Measurements from ENCODE around the gene OR2T10. TPM values are rescaled to one million over a fixed set of nuclear protein-coding genes. Genes with fewer than 3 reads are reported as not detected.

Gene OR2T10
- total and polyA plus RNA-seq, 2 experiments from 2014 or later, result not detected

- no peaks in the 10 kb centered on the region for H3K9me3 ChIP-seq (ENCODE audit: low read depth)
- H4K20me1 ChIP-seq (ENCODE audit: insufficient read depth, poor library complexity, severe bottlenecking), result no peaks in the 10 kb centered on the region
- 21% methylated on average over 3 of the region's 3 CpGs for WGBS (ENCODE audit: low lambda C conversion rate, missing lambda C conversion rate)
- H2AFZ ChIP-seq, result no peak overlapping the region
- H3K4me2 ChIP-seq, result no peak overlapping the region
- DNase-seq (ENCODE audit: low spot score), result no peak
- H3K79me2 ChIP-seq, result no peaks in the 10 kb centered on the region
- no peak overlapping the region for H3K27ac ChIP-seq
- no peaks in the 10 kb centered on the region for H3K9me2 ChIP-seq (replicated peaks; ENCODE audit: insufficient read depth)
- H3K27me3 ChIP-seq, result no peaks in the 10 kb centered on the region
- no peaks in the 10 kb centered on the region for H3K4me1 ChIP-seq (ENCODE audit: insufficient read depth)
- no peaks in the 10 kb centered on the region for H3K36me3 ChIP-seq (replicated peaks; ENCODE audit: insufficient read depth, low read depth)
- TF ChIP-seq EZH2phosphoT487 (IDR thresholded peaks at IDR 0.05; ENCODE audit: low read depth, severe bottlenecking, unreplicated experiment), result no peak
- no peak for TF ChIP-seq EZH2 (IDR thresholded peaks at IDR 0.05; ENCODE audit: borderline replicate concordance)
- TF ChIP-seq CTCF (IDR thresholded peaks at IDR 0.05; ENCODE audit: poor library complexity), result peak; percentile 14
- no peak overlapping the region for H3K4me3 ChIP-seq
These were observed 21.4 kb upstream of the OR2T10 start for GRCh38 chr1:248618878-248619277.

GRCh38 chr1:248618119-248618518 is 20.6 kb upstream of the OR2T10 start:
- TF ChIP-seq EZH2 (IDR thresholded peaks at IDR 0.05; ENCODE audit: borderline replicate concordance), result no peak
- TF ChIP-seq EZH2phosphoT487 (IDR thresholded peaks at IDR 0.05; ENCODE audit: low read depth, severe bottlenecking, unreplicated experiment), result no peak
- TF ChIP-seq CTCF (IDR thresholded peaks at IDR 0.05; ENCODE audit: poor library complexity), result no peak
- H3K9me2 ChIP-seq (replicated peaks; ENCODE audit: insufficient read depth), result no peaks in the 10 kb centered on the region
- H3K27me3 ChIP-seq, result no peaks in the 10 kb centered on the region
- H3K4me1 ChIP-seq (ENCODE audit: insufficient read depth), result no peaks in the 10 kb centered on the region
- H4K20me1 ChIP-seq (ENCODE audit: insufficient read depth, poor library complexity, severe bottlenecking), result no peaks in the 10 kb centered on the region
- H3K4me2 ChIP-seq, result no peak overlapping the region
- WGBS (ENCODE audit: low lambda C conversion rate, missing lambda C conversion rate), result 67% methylated on average over 7 of the region's 7 CpGs
- no peak overlapping the region for H2AFZ ChIP-seq
- no peaks in the 10 kb centered on the region for H3K36me3 ChIP-seq (replicated peaks; ENCODE audit: insufficient read depth, low read depth)
- H3K79me2 ChIP-seq, result no peaks in the 10 kb centered on the region
- H3K9me3 ChIP-seq (ENCODE audit: low read depth), result no peaks in the 10 kb centered on the region
- no peak overlapping the region for H3K4me3 ChIP-seq
- DNase-seq (ENCODE audit: low spot score), result no peak
- no peak overlapping the region for H3K27ac ChIP-seq

- TF ChIP-seq EZH2phosphoT487 (IDR thresholded peaks at IDR 0.05; ENCODE audit: low read depth, severe bottlenecking, unreplicated experiment), result no peak
- no peak for TF ChIP-seq CTCF (IDR thresholded peaks at IDR 0.05; ENCODE audit: poor library complexity)
- no peak for TF ChIP-seq EZH2 (IDR thresholded peaks at IDR 0.05; ENCODE audit: borderline replicate concordance)
- H3K4me1 ChIP-seq (ENCODE audit: insufficient read depth), result no peaks in the 10 kb centered on the region
- H3K36me3 ChIP-seq (replicated peaks; ENCODE audit: insufficient read depth, low read depth), result no peaks in the 10 kb centered on the region
- no peaks in the 10 kb centered on the region for H4K20me1 ChIP-seq (ENCODE audit: insufficient read depth, poor library complexity, severe bottlenecking)
- H3K27ac ChIP-seq, result no peak overlapping the region
- no peak overlapping the region for H3K4me2 ChIP-seq
- no peak overlapping the region for H2AFZ ChIP-seq
- H3K4me3 ChIP-seq, result no peak overlapping the region
- no peak for DNase-seq (ENCODE audit: low spot score)
- no peaks in the 10 kb centered on the region for H3K9me3 ChIP-seq (ENCODE audit: low read depth)
- no peaks in the 10 kb centered on the region for H3K79me2 ChIP-seq
- no peaks in the 10 kb centered on the region for H3K9me2 ChIP-seq (replicated peaks; ENCODE audit: insufficient read depth)
- H3K27me3 ChIP-seq, result no peaks in the 10 kb centered on the region
- 39% methylated on average over 1 of the region's 1 CpG for WGBS (ENCODE audit: low lambda C conversion rate, missing lambda C conversion rate)
These were observed 16.2 kb upstream of the OR2T10 start for GRCh38 chr1:248613742-248614141.

All from hepatocyte (in vitro differentiated cells).